ENCODE measurements around the gene NOXRED1. TPM values are rescaled to one million over a fixed set of nuclear protein-coding genes. Genes with fewer than 3 reads are reported as not detected.

The NOXRED1 gene
- polyA plus RNA-seq, 2 of the 4 experiments (the other 2 are of a cell fraction), result 0.18 to 0.34 TPM

DNA sequence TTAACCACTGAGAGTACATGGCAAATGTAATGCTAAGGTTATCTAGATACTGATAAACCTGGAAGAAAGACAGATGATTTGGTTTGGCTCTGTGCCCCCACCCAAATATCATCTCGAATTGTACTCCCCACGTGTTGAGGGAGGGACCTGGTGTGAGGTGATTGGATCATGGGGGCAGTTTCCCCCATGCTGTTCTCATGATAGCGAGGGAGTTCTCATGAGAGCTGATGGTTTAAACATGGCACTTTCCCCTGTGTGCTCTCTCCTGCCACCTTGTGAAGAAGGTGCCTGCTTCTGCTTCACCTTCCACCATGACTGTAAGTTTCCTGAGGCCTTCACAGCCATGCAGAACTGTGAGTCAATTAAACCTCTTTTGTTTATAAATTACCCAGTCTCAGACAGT is 14.2 kb downstream of the NOXRED1 start:
- Histone ChIP-seq H3K4me3 (no peak overlapping the region), H3K9me3 (no peaks in the 10 kb centered on the region), H3K4me1 (no peaks in the 10 kb centered on the region), H3K27ac (no peak overlapping the region), H3K4me2 (no peak overlapping the region)
- DNase-seq (ENCODE audit: low read depth in 1 of 2, low spot score in 1 of 2) (peak in 1 of 2 experiments; percentile 64), FAIRE-seq (peak; percentile 18), ATAC-seq (peak; percentile 71 to 93; a peak in 5 of 6 replicates)
- TF ChIP-seq KDM1A (IDR thresholded peaks at IDR 0.05; ENCODE audit: low read depth) (no peak), RAD21 (conservative IDR thresholded peaks at IDR 0.05 in 1 of 2, IDR thresholded peaks at IDR 0.05 in 1 of 2) (peak in 1 of 2 experiments; percentile 27; a peak in 2 of 5 replicates), FOXS1 (CRISPR knock-in tag; IDR thresholded peaks at IDR 0.05) (no peak), SMC3 (IDR thresholded peaks at IDR 0.05) (peak; percentile 40)
- TF ChIP-seq, protein P1, sequence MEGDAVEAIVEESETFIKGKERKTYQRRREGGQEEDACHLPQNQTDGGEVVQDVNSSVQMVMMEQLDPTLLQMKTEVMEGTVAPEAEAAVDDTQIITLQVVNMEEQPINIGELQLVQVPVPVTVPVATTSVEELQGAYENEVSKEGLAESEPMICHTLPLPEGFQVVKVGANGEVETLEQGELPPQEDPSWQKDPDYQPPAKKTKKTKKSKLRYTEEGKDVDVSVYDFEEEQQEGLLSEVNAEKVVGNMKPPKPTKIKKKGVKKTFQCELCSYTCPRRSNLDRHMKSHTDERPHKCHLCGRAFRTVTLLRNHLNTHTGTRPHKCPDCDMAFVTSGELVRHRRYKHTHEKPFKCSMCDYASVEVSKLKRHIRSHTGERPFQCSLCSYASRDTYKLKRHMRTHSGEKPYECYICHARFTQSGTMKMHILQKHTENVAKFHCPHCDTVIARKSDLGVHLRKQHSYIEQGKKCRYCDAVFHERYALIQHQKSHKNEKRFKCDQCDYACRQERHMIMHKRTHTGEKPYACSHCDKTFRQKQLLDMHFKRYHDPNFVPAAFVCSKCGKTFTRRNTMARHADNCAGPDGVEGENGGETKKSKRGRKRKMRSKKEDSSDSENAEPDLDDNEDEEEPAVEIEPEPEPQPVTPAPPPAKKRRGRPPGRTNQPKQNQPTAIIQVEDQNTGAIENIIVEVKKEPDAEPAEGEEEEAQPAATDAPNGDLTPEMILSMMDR (IDR thresholded peaks at IDR 0.05), result peak; percentile 45
- 23% methylated on average over 3 of the region's 3 CpGs for WGBS (ENCODE audit: missing lambda C conversion rate)
- ChIA-PET CTCF (interaction anchor here (0.7 to 2.3 kb wide), 9 partner anchors 10 to 259 kb away, joined by 3 to 10 read pairs (median 4); no protein-coding TSS in a partner anchor), POLR2A (no interaction called here)

DNA sequence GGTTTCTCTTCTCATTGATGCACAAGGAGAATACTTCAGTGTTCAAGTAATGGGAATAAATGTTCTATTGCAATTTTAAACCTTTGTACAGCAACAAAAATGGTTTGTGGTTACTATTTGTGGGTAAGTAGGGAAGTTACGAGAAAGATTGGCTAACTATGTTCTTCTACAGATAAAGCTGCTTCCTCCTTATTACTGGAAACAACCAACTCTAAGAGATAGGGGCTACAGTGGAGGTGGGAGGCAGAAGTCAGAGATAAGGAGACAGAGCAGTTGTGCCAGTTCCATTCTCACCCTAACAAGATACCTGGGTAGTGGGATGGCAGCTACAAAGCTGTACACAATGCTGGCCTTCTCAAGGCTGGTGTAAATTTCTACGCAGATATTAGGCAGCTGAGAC is 16.2 kb downstream of the NOXRED1 start:
- H3K4me1 ChIP-seq, result no peaks in the 10 kb centered on the region
- TF ChIP-seq RAD21 (conservative IDR thresholded peaks at IDR 0.05 in 1 of 2, IDR thresholded peaks at IDR 0.05 in 1 of 2) (no peak), RARB (CRISPR knock-in tag; IDR thresholded peaks at IDR 0.05) (no peak), GATA3 (IDR thresholded peaks at IDR 0.05; ENCODE audit: borderline replicate concordance) (no peak), EHF (CRISPR knock-in tag; IDR thresholded peaks at IDR 0.05) (no peak), EP300 (IDR thresholded peaks at IDR 0.05) (no peak), BHLHE40 (IDR thresholded peaks at IDR 0.05; ENCODE audit: low read depth, low read length) (no peak)
- TF ChIP-seq, protein P1 (IDR thresholded peaks at IDR 0.05), result no peak
- TF ChIP-seq, protein P2, sequence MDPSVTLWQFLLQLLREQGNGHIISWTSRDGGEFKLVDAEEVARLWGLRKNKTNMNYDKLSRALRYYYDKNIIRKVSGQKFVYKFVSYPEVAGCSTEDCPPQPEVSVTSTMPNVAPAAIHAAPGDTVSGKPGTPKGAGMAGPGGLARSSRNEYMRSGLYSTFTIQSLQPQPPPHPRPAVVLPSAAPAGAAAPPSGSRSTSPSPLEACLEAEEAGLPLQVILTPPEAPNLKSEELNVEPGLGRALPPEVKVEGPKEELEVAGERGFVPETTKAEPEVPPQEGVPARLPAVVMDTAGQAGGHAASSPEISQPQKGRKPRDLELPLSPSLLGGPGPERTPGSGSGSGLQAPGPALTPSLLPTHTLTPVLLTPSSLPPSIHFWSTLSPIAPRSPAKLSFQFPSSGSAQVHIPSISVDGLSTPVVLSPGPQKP (IDR thresholded peaks at IDR 0.05; ENCODE audit: low read depth, low read length), result no peak
- ATAC-seq (no peak), DNase-seq (ENCODE audit: low read depth in 1 of 2, low spot score in 1 of 2) (no peak), FAIRE-seq (no peak)
- H3K27ac ChIP-seq, result no peak overlapping the region
- CTCF ChIA-PET, result interaction anchor here (0.8 to 1.6 kb wide), 4 partner anchors 52 to 106 kb away, joined by 3 to 7 read pairs (median 4); no protein-coding TSS in a partner anchor
- H3K4me2 ChIP-seq, result no peak overlapping the region
- POLR2A ChIA-PET, result no interaction called here
- no peaks in the 10 kb centered on the region for H3K9me3 ChIP-seq
- H3K4me3 ChIP-seq, result no peak overlapping the region
- WGBS (ENCODE audit: missing lambda C conversion rate), result 92% methylated on average over 2 of the region's 2 CpGs

DNA sequence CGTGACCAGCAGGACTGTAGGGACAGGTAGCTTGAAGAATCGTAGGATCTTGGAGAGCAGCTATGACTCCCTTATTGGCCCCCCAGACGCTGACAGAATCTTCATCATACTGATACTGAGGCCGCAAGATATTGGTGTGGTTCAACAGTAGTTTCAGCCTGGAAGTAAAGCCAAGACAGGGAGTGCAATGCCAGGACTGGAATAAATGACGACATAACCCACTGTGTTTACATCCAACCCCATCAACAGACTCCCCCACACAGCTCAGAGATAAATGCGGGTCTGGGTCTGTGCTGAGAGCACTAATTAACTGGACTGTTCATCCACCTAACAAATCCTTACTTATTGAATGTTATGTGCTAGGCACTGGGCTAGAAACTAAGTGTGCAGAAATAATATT is 16.6 kb downstream of the NOXRED1 start:
- FAIRE-seq, result no peak
- ChIA-PET POLR2A (no interaction called here), CTCF (interaction anchor here (0.8 to 1.6 kb wide), 3 partner anchors 52 to 91 kb away, joined by 3 to 6 read pairs (median 3); no protein-coding TSS in a partner anchor)
- no peaks in the 10 kb centered on the region for H3K9me3 ChIP-seq
- 75% methylated on average over 6 of the region's 6 CpGs for WGBS (ENCODE audit: missing lambda C conversion rate)
- H3K4me2 ChIP-seq, result no peak overlapping the region
- H3K4me1 ChIP-seq, result no peaks in the 10 kb centered on the region
- H3K4me3 ChIP-seq, result no peak overlapping the region
- H3K27ac ChIP-seq, result no peak overlapping the region
- no peak for DNase-seq (ENCODE audit: low read depth in 1 of 2, low spot score in 1 of 2)
- no peak for ATAC-seq
- TF ChIP-seq SMC3 (IDR thresholded peaks at IDR 0.05) (no peak), ZC3H11A (IDR thresholded peaks at IDR 0.05) (no peak), HOXA7 (CRISPR knock-in tag; IDR thresholded peaks at IDR 0.05) (no peak), HOXB13 (CRISPR knock-in tag; IDR thresholded peaks at IDR 0.05; ENCODE audit: low read depth) (no peak), NPAS2 (CRISPR knock-in tag; IDR thresholded peaks at IDR 0.05; ENCODE audit: borderline replicate concordance) (no peak), CBX2 (IDR thresholded peaks at IDR 0.05; ENCODE audit: borderline replicate concordance, low read depth) (no peak), FOSB (CRISPR knock-in tag; IDR thresholded peaks at IDR 0.05) (no peak), RFX5 (IDR thresholded peaks at IDR 0.05) (no peak), CBX8 (IDR thresholded peaks at IDR 0.05) (no peak), JUN (IDR thresholded peaks at IDR 0.05) (no peak), NFE2L2 (conservative IDR thresholded peaks at IDR 0.05; ENCODE audit: low read length) (no peak), RAD21 (conservative IDR thresholded peaks at IDR 0.05 in 1 of 2, IDR thresholded peaks at IDR 0.05 in 1 of 2) (no peak), ZNF302 (CRISPR knock-in tag; IDR thresholded peaks at IDR 0.05) (no peak)
- TF ChIP-seq, protein P3, sequence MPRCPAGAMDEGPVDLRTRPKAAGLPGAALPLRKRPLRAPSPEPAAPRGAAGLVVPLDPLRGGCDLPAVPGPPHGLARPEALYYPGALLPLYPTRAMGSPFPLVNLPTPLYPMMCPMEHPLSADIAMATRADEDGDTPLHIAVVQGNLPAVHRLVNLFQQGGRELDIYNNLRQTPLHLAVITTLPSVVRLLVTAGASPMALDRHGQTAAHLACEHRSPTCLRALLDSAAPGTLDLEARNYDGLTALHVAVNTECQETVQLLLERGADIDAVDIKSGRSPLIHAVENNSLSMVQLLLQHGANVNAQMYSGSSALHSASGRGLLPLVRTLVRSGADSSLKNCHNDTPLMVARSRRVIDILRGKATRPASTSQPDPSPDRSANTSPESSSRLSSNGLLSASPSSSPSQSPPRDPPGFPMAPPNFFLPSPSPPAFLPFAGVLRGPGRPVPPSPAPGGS (IDR thresholded peaks at IDR 0.05), result no peak
- TF ChIP-seq, protein P1 (IDR thresholded peaks at IDR 0.05), result no peak
- TF ChIP-seq, protein P4, sequence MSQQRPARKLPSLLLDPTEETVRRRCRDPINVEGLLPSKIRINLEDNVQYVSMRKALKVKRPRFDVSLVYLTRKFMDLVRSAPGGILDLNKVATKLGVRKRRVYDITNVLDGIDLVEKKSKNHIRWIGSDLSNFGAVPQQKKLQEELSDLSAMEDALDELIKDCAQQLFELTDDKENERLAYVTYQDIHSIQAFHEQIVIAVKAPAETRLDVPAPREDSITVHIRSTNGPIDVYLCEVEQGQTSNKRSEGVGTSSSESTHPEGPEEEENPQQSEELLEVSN (IDR thresholded peaks at IDR 0.05; ENCODE audit: borderline replicate concordance, low read depth), result no peak
